ACC112 (cell line): ENCODE measurements around the gene UPK1B.
"Not testable (repeated sequence)": the region's sequence is repeated elsewhere in the genome, so short reads cannot be mapped to it uniquely, and the experiment has no call there.

Experiments used
- H2AFZ ChIP-seq: fragments of 200-600 bp; sonication (generic); one replicate; pipeline ENCODE4 v1.6.0; 2017; ENCODE audit warnings: antibody characterized with exemption, low read length; ENCODE audit not compliant: unreplicated experiment
- H3K27ac ChIP-seq: fragments of 200-600 bp; sonication (generic); 2 replicates; pipeline ENCODE4 v1.5.1; 2014; ENCODE audit warnings: low read depth, mild to moderate bottlenecking, antibody characterized with exemption, low read length, moderate library complexity
- H3K27me3 ChIP-seq: fragments of 200-600 bp; sonication (generic); 2 replicates; pipeline ENCODE4 v1.6.1; 2014; ENCODE audit warnings: mild to moderate bottlenecking, antibody characterized with exemption, low read length, moderate library complexity, mixed read lengths; ENCODE audit not compliant: insufficient read depth
- H3K36me3 ChIP-seq: fragments of 200-600 bp; sonication (generic); 2 replicates; pipeline ENCODE4 v1.6.1; 2016; ENCODE audit warnings: mild to moderate bottlenecking, antibody characterized with exemption, low read length, moderate library complexity, mixed read lengths; ENCODE audit not compliant: insufficient read depth
- H3K4me1 ChIP-seq: fragments of 200-600 bp; sonication (generic); one replicate; pipeline ENCODE4 v1.6.1; 2016; ENCODE audit warnings: low read length, mixed read lengths; ENCODE audit not compliant: insufficient read depth, unreplicated experiment, control insufficient read depth
- H3K4me3 ChIP-seq: fragments of 200-600 bp; sonication (generic); 2 replicates; pipeline ENCODE4 v1.5.1; 2014; ENCODE audit warnings: mild to moderate bottlenecking, low read depth, low read length
- H3K79me2 ChIP-seq: fragments of 200-600 bp; sonication (generic); one replicate; pipeline ENCODE4 v1.6.0; 2016; ENCODE audit warnings: low read length; ENCODE audit not compliant: control insufficient read depth, unreplicated experiment, insufficient read depth

Gene UPK1B

DNA sequence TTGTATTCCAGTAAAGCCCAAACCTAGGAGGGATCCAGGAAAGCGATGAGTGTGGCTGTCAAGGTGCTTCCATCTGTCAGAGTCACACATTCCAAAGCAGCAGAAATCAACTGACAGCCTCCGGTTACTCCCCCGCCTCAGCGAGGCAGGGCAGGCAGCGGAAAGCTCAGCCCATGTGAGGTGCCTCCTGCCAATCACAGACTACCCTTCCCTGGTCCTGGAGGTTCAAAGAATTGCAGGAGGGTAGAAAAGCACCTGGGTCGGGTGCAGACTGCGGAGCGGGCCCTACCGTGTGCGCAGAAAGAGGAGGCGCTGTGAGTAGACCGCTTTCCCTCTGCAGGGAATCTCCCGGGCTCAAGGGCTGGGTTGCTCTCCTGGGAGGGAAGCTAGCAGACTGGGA, at the start of gene UPK1B:
Gene UPK1B (plus strand): TSS at position 274 of the 400 bp plus-strand sequence. CDS start 13,144 bp downstream, outside the sequence.
- Histone ChIP-seq H3K4me1 (peaks cover 18% of the 10 kb centered on the region), H3K27ac (no peak within 1 kb of the TSS), H3K36me3 (no peaks in the 10 kb centered on the region)

DNA sequence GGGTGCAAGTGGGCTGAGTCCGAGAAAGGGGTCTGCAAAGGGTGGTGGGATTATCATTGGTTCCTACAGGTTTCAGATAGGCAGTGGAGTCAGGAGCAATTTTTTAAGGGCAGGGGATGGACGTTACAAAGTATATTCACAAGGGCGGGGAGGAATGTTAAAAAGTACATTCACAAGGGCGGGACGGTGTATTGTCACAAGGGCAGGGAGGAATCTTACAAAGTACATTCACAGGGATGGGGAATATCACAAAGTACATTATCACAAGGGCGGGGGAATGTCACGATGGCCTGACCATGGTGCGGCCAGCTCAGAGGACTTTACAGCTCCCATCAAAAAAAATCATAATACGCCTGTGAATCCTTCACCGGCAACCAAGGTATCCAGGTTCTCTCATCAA, 48.1 kb upstream of the UPK1B start:
- Histone ChIP-seq H3K4me1 (no peaks in the 10 kb centered on the region), H3K36me3 (no peaks in the 10 kb centered on the region), H3K79me2 (no peaks in the 10 kb centered on the region), H3K27ac (no peak overlapping the region), H3K27me3 (peaks cover 42% of the 10 kb centered on the region), H3K4me3 (no peak overlapping the region), H2AFZ (no peak overlapping the region)

More for the DNA sequence above, at the start of gene UPK1B:
- Histone ChIP-seq H3K4me3 (no peak within 1 kb of the TSS), H3K27me3 (no peaks in the 10 kb centered on the region), H3K79me2 (no peaks in the 10 kb centered on the region), H2AFZ (no peak within 1 kb of the TSS)

DNA sequence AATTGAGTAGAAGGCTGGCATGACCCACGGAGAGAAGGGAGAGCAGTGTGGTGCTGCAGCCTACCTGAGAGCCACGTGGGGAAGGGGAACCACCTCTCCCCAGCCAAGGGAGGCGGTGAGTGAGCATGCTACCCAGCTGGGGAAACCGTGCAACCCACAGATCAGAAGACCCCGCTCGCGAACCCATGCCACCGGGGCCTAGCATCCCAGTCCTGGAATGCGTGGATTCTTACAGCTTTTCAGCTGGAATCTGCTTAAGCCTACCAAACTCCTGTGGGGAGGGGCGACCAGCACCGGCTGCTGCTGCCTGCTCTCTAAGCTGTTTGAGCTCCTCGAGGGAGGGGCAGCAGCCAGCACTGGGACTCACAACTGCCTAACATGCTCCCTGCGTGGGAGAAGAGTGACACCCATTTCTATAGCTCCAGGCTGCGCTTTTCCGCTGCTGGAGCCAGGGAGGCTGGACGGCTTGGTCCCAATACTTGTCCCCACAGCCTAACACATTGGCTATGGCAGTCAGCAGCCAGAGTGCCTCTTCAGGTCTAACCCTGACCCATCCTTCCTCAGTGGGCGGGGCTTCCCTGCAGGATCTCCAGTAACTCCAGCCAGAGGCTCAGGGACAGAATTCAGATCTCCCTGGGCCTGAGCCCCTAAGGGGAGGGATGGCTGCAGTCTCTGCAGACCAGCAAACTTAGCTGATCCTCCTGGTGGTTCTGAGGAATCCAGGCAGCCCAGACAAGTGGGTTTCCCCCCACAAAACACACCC, 47.5 kb upstream of the UPK1B start:
- Histone ChIP-seq H3K79me2 (no peaks in the 10 kb centered on the region), H3K4me3 (no peak overlapping the region)

DNA sequence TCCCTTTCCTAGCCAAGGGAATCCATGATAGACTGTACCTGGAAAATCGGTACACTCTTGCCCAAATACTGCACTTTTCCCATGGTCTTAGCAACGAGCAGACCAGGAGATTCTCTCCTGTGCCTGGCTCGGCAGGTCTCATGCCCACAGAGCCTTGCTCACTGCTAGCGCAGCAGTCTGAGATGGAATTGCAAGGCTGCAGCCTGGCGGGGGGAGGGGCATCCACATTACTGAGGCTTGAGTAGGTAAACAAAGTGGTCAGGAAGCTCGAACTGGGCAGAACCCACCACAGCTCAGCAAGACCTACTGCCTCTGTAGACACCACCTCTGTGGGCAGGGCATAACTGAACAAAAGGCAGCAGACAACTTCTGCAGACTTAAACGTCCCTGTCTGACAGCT, 43.1 kb upstream of the UPK1B start:
- not testable (repeated sequence) for H3K36me3 ChIP-seq, H3K79me2 ChIP-seq, H2AFZ ChIP-seq, H3K4me1 ChIP-seq, H3K27me3 ChIP-seq, H3K4me3 ChIP-seq, H3K27ac ChIP-seq

More for the DNA sequence above, 47.5 kb upstream of the UPK1B start:
- Histone ChIP-seq H3K27ac (no peak overlapping the region), H3K4me1 (no peaks in the 10 kb centered on the region), H2AFZ (no peak overlapping the region), H3K36me3 (no peaks in the 10 kb centered on the region), H3K27me3 (peaks cover 36% of the 10 kb centered on the region)

DNA sequence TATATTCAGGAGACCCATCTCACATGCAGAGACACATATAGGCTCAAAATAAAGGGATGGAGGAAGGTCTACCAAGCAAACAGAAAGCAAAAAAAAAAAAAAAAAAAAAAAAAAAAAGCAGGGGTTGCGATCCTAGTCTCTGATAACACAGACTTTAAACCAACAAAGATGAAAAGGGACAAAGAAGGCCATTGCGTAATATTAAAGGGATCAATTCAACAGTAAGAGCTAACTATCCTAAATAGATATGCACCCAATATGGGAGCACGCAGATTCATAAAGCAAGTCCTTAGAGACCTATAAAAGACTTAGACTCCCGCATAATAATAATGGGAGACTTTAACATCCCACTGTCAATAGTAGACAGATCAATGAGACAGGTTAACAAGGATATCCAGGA, 41.1 kb upstream of the UPK1B start:
- H3K27me3 ChIP-seq, H3K36me3 ChIP-seq, H3K27ac ChIP-seq, H3K79me2 ChIP-seq, H3K4me1 ChIP-seq, H3K4me3 ChIP-seq, H2AFZ ChIP-seq: not testable (repeated sequence)

DNA sequence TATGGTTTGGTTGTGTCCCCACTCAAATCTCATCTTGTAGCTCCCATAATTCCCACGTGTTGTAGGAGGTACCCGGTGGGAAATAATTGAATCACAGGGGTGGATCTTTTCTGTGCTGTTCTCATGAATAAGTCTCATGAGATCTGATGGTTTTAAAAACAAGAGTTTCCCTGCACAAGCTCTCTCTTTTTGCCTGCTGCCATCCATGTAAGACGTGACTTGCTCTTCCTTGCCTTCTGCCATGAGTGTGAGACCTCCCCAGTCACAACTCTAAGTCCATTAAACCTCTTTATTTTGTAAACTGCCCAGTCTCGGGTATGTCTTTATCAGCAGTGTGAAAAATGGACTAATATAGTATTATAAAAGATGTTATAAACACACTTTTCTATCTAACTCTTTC, 34.0 kb upstream of the UPK1B start:
- not testable (repeated sequence) for H3K27ac ChIP-seq, H3K4me1 ChIP-seq, H2AFZ ChIP-seq, H3K27me3 ChIP-seq, H3K36me3 ChIP-seq, H3K4me3 ChIP-seq, H3K79me2 ChIP-seq

DNA sequence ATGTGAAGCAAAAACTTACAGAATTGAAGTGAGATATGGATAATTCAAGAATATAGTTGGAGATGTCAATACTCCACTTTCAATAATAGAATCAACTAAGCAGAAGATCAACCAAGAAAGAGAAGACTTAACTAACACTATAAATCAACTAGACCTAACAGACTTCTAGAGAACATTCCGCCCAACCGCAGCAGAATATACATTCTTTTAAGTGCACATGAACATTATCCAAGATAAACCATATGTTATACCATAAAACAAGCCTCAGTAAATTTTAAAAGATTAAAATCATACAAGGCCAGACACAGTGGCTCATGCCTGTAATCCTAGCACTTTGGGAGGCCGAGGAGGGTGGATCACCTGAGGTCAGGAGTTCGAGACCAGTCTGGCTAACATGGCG, 32.9 kb upstream of the UPK1B start:
- H3K4me1 ChIP-seq, result no peaks in the 10 kb centered on the region
- no peak overlapping the region for H3K4me3 ChIP-seq
- no peak overlapping the region for H2AFZ ChIP-seq
- H3K79me2 ChIP-seq, result no peaks in the 10 kb centered on the region
- no peaks in the 10 kb centered on the region for H3K27me3 ChIP-seq
- no peak overlapping the region for H3K27ac ChIP-seq
- no peaks in the 10 kb centered on the region for H3K36me3 ChIP-seq

DNA sequence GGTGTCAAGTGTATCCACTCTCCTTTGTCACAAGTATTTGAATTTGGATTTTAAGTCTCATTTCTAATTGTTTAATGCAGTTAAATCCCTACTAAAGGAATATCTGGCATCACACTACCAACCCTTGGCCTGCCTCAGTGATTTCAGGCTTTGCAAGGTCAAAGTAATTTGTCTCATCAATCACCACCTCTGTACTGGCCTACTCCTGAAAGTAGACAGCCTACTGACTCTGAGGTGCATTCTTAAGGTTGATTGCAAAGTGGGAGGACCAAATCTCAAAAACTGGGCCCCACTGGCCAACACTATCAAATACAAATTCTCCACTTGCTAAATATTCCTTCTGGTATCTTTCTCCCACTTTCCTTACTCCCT, 28.3 kb upstream of the UPK1B start:
- Histone ChIP-seq H2AFZ (no peak overlapping the region), H3K4me1 (peaks cover 9% of the 10 kb centered on the region), H3K36me3 (no peaks in the 10 kb centered on the region), H3K4me3 (no peak overlapping the region), H3K27me3 (no peaks in the 10 kb centered on the region), H3K27ac (no peak overlapping the region), H3K79me2 (no peaks in the 10 kb centered on the region)

DNA sequence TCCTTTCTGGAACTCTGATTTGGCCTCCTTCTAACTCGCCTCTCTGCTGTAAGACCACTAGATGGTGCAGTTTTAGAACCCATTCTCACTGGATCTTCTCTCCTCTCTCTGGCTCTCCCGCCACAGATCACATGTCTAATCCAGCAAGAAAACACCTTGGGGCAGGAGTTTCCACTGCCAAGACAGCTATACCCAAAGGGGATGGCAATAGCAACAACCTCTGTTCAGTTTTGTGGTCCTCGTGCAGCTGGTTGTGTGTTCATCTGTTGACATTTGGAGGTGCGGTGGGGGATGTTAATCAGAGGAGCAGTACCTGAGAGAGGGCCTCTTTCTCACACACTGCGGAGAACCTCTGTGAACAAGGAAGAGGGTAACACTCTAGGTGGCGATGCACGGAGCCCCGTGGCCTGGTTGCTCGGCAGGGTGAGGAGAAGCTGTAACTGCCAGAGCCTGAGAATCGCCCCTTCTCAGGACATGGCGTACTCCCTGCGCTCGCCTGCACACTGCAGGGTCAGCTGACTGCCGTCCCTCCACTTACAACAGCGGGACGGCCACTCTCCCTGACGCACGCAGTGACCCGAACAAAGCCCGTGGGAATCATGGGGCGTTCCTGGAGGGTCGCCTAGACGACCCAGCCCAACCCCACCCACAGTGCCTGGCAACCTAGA, 27.8 kb upstream of the UPK1B start, which contains the start of gene TEX55:
Gene TEX55 (plus strand): TSS at position 666 of the 668 bp plus-strand sequence. CDS start 25 bp downstream, outside the sequence.
- no peaks in the 10 kb centered on the region for H3K36me3 ChIP-seq
- no peaks in the 10 kb centered on the region for H3K79me2 ChIP-seq
- no peak within 1 kb of the TSS for H2AFZ ChIP-seq
- no peaks in the 10 kb centered on the region for H3K27me3 ChIP-seq
- no peak within 1 kb of the TSS for H3K27ac ChIP-seq
- peaks cover 9% of the 10 kb centered on the region for H3K4me1 ChIP-seq
- no peak within 1 kb of the TSS for H3K4me3 ChIP-seq

DNA sequence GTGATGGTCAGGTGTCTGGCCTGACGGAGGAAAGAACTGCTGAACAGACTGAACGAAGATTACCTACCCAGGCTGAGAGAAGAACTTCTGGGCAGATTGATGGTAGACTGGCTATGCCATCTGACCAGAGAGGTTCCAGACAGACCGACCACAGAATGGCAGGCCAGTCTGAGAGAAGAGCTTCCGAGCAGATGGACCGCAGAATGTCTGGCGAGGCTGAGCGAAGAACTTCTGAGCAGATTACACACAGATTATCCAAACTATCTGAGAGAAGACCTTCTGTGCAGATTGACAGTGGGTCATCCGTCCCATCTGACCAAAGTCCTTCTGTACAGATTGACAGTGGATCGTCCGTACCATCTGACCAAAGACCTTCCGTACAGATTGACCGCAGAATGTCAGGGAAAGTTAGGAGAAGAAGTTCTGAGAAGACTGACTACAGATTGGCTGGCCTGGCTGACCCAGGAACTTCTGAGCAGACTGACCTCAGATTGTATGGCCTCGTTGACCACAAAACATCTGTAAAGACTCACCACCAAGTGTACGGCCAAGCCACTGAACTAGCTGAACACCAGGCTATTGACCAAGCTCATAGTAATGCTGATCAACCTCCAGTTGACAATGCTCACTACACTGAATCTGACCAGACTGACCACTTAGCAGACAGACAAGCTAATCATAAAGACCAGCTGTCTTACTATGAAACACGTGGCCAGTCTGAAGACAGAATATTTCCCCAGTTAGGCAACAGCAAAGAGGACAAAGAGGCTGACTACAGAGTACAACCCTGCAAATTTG, 26.6 kb upstream of the UPK1B start:
- Histone ChIP-seq H3K27ac (no peak overlapping the region), H3K36me3 (no peaks in the 10 kb centered on the region), H3K27me3 (no peaks in the 10 kb centered on the region), H3K4me1 (peaks cover 9% of the 10 kb centered on the region), H3K4me3 (no peak overlapping the region), H2AFZ (no peak overlapping the region), H3K79me2 (no peaks in the 10 kb centered on the region)
